Right lung (tissue), 5 donors: ENCODE results near the gene SLC25A29. TPM values are rescaled to one million over a fixed set of nuclear protein-coding genes. Genes with fewer than 3 reads are reported as not detected.
"Not testable (repeated sequence)": the region's sequence is repeated elsewhere in the genome, so short reads cannot be mapped to it uniquely, and the experiment has no call there.

Experiments used
- DNase-seq, 2 donors: peaks; one replicate each; pipeline ENCODE4 v3.0.0-alpha.2; 2013
- polyA plus RNA-seq, 5 donors: library from polyadenylated mRNA; unstranded; fragments of 120-200 nt; gene quantifications; one replicate each; pipeline versions ENCODE4 v1.2.1 to v1.2.3, GENCODE V29; 2013; ENCODE audit warnings: inconsistent platforms in 1 of 5, low replicate concordance in 1 of 5; ENCODE audit not compliant: insufficient read length in 5 of 5, insufficient read depth in 1 of 5

SLC25A29 gene
- polyA plus RNA-seq, 5 donors: 57.4 to 109 (median 90.8) TPM

DNA sequence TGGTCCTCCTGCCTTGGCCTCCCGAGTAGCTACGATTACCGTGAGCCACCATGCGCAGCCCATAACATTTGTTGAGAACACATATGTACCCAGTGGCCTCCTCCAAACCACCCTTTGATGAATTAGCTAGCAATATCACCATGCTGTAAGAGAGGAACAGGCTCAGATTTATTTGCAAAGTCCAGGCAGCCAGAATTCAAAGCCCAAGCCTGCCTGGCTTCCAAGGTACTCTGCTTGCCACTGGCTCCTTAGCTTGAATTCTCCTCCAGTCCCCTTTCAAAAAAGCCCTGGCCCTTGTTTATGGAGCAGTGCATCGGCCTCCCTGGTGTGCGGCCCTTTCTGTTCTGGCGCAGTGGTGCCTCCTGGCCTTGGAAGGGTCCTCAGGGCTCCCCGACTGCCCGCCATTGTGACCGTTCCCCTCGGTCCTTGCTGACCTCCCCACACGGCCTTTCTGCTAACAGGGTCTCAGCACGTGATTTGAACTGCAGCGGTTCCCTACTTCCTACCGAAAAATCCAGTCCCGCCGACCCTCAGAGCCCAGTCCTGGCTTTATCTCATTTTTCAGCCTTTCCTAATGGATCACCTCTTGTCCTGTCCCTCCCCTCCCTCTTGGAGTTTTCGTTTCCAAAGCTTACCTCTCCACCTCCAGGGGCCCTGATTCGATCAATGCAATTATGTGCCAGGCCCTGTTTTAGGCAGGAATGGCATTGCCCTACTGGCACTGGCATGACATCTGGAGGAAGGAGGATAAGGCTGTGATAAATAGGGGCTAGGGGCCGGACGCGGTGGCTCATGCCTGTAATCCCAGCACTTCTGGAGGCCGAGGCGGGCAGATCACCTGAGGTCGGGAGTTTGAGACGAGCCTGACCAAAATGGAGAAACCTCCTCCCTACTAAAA is 22.0 kb downstream of the SLC25A29 start:
- DNase-seq: no peak

GRCh38 chr14:100283436-100283835 is 22.8 kb downstream of the SLC25A29 start:
- not testable (repeated sequence) for DNase-seq

GRCh38 chr14:100282766-100283419 is 23.4 kb downstream of the SLC25A29 start:
- no peak for DNase-seq

DNA sequence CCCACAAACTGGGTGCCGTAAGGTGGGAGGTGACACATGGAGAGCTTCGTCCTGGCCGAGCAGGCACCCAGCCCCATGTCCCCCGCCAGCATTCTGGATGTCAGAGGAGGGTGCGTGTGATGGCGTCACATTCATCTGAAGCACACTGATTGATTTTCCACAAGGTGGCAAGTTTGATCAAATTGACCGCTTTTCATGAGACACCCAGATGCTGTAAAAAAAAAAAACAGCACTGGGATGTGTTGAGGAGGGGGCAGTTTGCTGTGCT is 24.2 kb downstream of the SLC25A29 start:
- no peak for DNase-seq

DNA sequence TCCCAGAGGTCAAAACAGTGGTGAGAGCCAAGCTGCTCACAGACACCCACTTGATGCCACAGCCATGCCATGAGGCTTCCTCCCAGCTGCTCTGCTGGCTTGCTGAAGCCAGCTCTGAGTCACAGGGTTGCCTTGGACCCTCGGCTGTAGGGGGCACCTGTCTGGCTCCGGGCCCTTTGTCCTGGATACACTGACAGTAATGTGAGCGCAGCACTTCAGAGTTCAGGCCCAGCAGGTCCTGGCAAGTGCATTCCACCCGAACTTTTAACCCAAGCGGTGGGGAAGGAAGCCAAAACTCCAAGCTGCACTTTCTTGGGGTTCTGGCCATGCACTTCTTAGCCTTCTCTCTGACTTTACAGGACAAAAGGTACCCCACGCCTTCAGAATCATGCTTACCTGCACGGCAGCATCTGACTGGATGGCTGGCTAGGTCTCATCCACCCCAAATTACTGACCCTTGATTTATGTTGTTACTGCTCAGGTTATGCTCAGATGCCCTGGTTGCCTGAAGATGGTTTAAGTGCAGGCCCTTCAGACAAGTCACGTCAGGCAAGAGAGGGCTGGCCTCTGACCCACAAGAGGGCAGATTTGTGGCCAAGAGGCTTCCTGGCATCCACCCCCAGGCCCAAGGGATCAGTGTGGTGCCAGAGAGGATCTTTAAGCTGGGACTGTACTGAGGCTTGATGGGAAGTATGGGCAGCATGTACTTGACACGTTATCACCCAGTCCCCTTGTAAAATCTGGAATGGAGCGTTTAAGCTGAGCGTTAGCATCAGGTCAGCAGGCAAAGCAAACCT is 24.8 kb downstream of the SLC25A29 start:
- DNase-seq: peak in 1 of 2 donors; percentile 10

- no peak for DNase-seq
Observed at GRCh38 chr14:100279563-100279962, 26.7 kb downstream of the SLC25A29 start.

GRCh38 chr14:100279133-100279532 is 27.1 kb downstream of the SLC25A29 start:
- DNase-seq: no peak

- DNase-seq: no peak
Observed at GRCh38 chr14:100278702-100279101, 27.5 kb downstream of the SLC25A29 start.

DNA sequence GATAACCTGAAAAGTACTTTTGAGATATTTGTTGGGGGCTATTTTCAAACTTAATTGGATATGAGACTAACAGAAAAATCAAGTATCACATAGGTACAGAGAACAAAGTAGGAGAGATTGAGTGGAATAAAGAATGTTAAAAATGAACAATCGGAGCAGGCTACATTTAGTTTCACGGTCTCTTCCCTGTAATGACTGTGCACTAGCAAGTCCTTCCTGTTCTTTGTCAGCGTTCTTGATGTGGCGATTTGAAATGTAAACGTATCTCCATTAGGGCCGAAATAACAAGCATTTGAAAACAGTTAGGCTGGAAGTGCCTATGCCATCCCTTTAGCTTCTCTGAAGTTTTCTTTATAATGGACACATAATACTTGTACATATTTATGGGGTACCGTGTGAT is 31.0 kb downstream of the SLC25A29 start:
- no peak for DNase-seq

DNA sequence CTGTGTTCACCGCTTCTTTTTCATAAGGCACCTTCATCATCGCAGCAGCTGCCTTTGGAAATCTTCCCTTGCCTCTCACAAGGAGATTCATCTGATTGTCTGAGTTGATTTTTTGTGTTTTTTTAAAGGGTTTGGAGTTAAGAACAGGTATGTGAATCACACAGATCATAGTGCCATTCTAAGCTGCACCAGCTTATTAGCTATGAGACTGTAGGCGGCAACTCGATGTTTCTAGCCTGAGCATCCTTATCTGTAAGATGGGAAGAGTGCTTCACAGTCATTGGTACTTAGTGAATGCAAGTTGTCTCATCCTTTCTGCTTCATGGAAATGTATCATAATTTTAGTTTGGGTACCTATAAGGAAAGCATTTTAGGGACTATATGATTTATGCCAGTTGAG is 32.0 kb downstream of the SLC25A29 start:
- no peak for DNase-seq

DNA sequence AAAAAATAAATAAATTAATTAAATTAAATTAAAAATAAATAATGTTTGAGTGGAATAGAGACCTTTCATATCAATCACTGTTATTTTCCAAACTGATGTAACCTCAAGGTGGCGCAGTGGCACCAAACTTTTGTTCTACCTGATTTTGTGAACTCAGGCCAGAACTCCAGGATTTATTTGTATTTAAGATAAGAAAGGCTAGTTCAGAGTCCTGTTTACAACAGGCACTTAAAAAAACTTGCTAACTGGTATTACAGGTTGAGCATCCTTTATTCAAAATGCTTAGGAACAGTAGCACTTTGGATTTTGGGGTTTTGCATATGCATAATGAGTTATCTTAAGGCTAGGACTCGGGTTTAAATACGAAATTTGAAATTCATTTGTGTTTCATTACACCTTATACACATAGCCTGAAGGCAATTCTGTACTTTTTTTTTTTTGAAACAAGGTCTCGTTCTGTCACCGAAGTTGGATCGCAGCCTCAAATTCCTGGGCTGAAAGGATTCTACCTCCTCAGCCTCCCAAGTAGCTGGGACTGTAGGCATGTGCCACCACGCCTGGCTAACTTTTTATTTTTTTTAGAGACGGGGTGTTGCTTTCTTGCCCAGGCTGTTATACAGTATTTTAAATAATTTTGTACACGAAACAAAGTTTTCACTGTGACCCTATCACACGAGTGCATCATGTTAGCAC is 34.9 kb downstream of the SLC25A29 start:
- DNase-seq: peak in 1 of 2 donors; percentile 32

GRCh38 chr14:100268591-100269207 is 37.5 kb downstream of the SLC25A29 start:
- no peak for DNase-seq

- no peak for DNase-seq
Observed at GRCh38 chr14:100267990-100268389, 38.3 kb downstream of the SLC25A29 start.

DNA sequence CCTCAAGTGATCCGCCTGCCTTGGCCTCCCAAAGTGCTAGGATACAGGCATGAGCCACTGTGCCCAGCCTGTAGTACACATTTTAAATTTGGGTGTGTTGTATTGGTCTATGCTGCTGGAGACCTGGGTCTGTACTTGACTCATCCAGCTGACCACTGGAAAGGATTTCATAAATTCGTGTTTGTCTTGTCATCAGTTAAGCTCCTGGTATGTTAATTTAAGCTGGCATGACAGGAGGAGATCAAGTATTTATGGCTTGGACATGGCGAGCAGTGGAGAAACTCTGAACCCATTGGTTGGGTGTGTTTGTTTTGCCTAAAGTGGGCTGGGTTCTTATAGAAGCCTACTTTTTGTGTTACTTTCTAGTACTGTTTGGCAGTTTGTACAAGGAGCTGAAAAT is 43.1 kb downstream of the SLC25A29 start:
- no peak for DNase-seq

DNA sequence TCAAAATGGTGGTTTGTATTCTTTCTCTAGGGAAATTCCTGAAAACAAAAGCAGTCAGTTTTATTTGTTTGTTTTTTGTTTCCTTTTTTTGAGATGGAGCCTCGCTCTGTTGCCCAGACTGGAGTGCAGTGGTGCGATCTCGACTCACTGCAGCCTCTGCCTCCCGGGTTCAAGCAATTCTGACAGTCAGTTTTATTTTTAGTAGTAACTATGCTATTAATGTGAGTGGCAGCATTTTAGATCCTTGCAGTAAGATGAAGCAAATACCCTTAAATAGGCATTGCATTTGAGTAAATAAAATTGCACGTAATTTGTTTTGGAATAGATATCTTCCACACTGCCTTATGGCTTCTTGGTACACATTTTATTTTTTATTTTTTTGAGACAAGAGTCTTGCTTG is 43.7 kb downstream of the SLC25A29 start:
- DNase-seq: no peak

DNA sequence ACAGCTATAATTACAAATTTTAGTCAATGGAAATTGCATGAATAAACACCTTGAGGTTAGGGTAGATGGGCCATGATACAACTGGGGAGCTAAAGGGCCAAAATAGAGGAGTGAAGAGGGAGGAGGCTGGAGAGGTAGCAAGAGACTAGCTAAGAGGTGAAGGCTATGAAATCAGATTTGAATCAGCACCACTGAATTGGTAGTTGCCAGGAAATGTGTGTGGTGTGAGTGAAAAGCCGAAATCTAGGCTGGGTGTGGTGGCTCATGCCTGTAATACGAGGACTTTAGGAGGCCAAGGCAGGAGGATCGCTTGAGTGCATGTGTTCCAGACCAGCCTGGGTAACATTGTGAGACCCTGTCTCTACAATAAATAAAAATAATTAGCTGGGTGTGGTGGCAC is 44.6 kb downstream of the SLC25A29 start:
- DNase-seq: no peak

GRCh38 chr14:100256339-100256895 is 49.8 kb downstream of the SLC25A29 start:
- DNase-seq: no peak

- DNase-seq: no peak
Observed at GRCh38 chr14:100252684-100253083, 53.6 kb downstream of the SLC25A29 start.

- DNase-seq: no peak
Observed at GRCh38 chr14:100250732-100251465, 55.3 kb downstream of the SLC25A29 start.

GRCh38 chr14:100246809-100247428 is 59.3 kb downstream of the SLC25A29 start:
- peak in 1 of 2 donors; percentile 21 for DNase-seq
